ENCODE results near the gene HBG2. TPM values are rescaled to one million over a fixed set of nuclear protein-coding genes. Genes with fewer than 3 reads are reported as not detected.

HBG2 gene
- total and polyA plus RNA-seq, 2 of the 8 experiments (the other 6 are each of a cell fraction or from before 2014, with no cell fraction given): 0.23 TPM; not detected in 1

DNA sequence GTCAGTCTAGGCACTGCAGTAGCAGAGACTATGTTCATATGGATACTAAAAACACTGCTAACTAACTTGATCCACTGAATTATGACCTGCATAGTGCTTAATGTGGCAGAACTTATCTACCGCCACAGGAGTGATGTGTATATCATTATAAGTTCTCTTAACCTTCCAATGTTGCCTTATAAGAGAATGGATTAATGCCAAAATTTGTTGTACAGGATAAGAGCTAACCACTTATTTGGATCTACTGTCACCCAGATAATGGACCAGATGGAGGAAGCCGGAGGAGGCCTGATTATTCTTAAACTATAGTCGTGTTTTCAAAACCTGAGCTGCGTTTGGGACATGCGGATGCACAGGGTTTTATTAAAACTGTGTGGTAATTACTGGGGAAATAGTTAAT, 49.0 kb upstream of the HBG2 start:
- Histone ChIP-seq H3K79me1 (ENCODE audit: low read depth, low read length) (no peaks in the 10 kb centered on the region), H3K4me3 (ENCODE audit: extremely low read depth in 1 of 4, insufficient read depth in 2 of 4, low read depth in 3 of 4, low read length in 4 of 4) (no peak overlapping the region), H3K27ac (ENCODE audit: low read depth, low read length) (no peak overlapping the region), H4K5ac (ENCODE audit: insufficient read length, low read depth, low read length) (no peak overlapping the region), H3K4ac (replicated peaks; ENCODE audit: insufficient read length, low read depth, low read length) (no peak overlapping the region), H3K36me3 (ENCODE audit: control insufficient read depth in 2 of 4, insufficient read depth in 4 of 4, low read length in 3 of 4) (no peaks in the 10 kb centered on the region), H3K23me2 (ENCODE audit: low read depth, low read length) (no peaks in the 10 kb centered on the region), H3K9ac (replicated peaks in 1 of 4; ENCODE audit: extremely low read depth in 1 of 4, low read depth in 3 of 4, low read length in 3 of 4) (no peak overlapping the region), H3K4me1 (replicated peaks in 1 of 4; ENCODE audit: control insufficient read depth in 3 of 4, insufficient read depth in 4 of 4, low read length in 3 of 4) (no peaks in the 10 kb centered on the region), H2BK15ac (ENCODE audit: low read length) (no peak overlapping the region), H3K9me3 (ENCODE audit: insufficient read depth in 2 of 2, low read depth in 1 of 2, low read length in 1 of 2) (no peaks in the 10 kb centered on the region), H3K27me3 (replicated peaks in 1 of 4; ENCODE audit: control insufficient read depth in 3 of 4, extremely low read depth in 1 of 4, insufficient read depth in 3 of 4, low read length in 3 of 4) (no peaks in the 10 kb centered on the region), H2BK12ac (ENCODE audit: low read depth, low read length) (no peak overlapping the region), H3K18ac (ENCODE audit: extremely low read depth, low read length) (no peak overlapping the region), H2BK5ac (ENCODE audit: low read depth, low read length) (no peak overlapping the region), H3K4me2 (ENCODE audit: insufficient read depth in 1 of 2, low read depth in 2 of 2, low read length in 2 of 2) (no peak overlapping the region), H4K8ac (ENCODE audit: extremely low read depth, insufficient read depth, low read length) (no peak overlapping the region), H4K20me1 (replicated peaks in 1 of 2; ENCODE audit: control insufficient read depth in 1 of 2, insufficient read depth in 2 of 2, low read length in 2 of 2) (no peaks in the 10 kb centered on the region), H2BK20ac (ENCODE audit: low read length) (no peak overlapping the region), H4K91ac (replicated peaks; ENCODE audit: insufficient read length, low read length) (no peak overlapping the region), H2AFZ (ENCODE audit: low read length) (no peak overlapping the region), H2AK5ac (ENCODE audit: low read depth, low read length) (no peak overlapping the region), H3K56ac (replicated peaks; ENCODE audit: insufficient read length, low read depth, low read length) (no peak overlapping the region), H3K23ac (ENCODE audit: insufficient read length) (no peak overlapping the region), H3K14ac (ENCODE audit: insufficient read length) (no peak overlapping the region), H2BK120ac (replicated peaks; ENCODE audit: low read depth, low read length) (no peak overlapping the region), H3K79me2 (ENCODE audit: control insufficient read depth in 1 of 2, insufficient read depth in 2 of 2, low read length in 2 of 2) (no peaks in the 10 kb centered on the region)
- DNase-seq (ENCODE audit: low read depth in 1 of 2, low spot score in 2 of 2) (no peak), FAIRE-seq (no peak)
- 77% methylated on average over 5 of the region's 5 CpGs; no CpG with 5 or more reads in 1 of the 2 experiments for WGBS, 2 experiments (ENCODE audit: extremely low coverage in 1 of 2, insufficient coverage in 1 of 2, insufficient read length in 1 of 2, insufficient replicate concordance in 2 of 2, low coverage in 1 of 2, low lambda C conversion rate in 2 of 2, missing lambda C conversion rate in 1 of 2)
- TF ChIP-seq EZH2 (IDR thresholded peaks at IDR 0.05; ENCODE audit: low read depth, low read length, severe bottlenecking) (no peak), ZNF274 (IDR thresholded peaks at IDR 0.05; ENCODE audit: borderline replicate concordance, extremely low read depth, low read length) (no peak), NRF1 (IDR thresholded peaks at IDR 0.05; ENCODE audit: low read depth, low read length) (no peak), SUZ12 (IDR thresholded peaks at IDR 0.05; ENCODE audit: low read length) (no peak), BRCA1 (IDR thresholded peaks at IDR 0.05; ENCODE audit: low read depth, low read length) (no peak), RNF2 (IDR thresholded peaks at IDR 0.05; ENCODE audit: borderline replicate concordance, low read depth, low read length, missing control alignments, poor library complexity, severe bottlenecking) (no peak), KDM1A (IDR thresholded peaks at IDR 0.05; ENCODE audit: borderline replicate concordance, low read length) (no peak)
- TF ChIP-seq, protein P1, sequence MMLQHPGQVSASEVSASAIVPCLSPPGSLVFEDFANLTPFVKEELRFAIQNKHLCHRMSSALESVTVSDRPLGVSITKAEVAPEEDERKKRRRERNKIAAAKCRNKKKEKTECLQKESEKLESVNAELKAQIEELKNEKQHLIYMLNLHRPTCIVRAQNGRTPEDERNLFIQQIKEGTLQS (IDR thresholded peaks at IDR 0.05; ENCODE audit: insufficient read depth, low read depth, low read length): no peak
- TF ChIP-seq, protein P2, sequence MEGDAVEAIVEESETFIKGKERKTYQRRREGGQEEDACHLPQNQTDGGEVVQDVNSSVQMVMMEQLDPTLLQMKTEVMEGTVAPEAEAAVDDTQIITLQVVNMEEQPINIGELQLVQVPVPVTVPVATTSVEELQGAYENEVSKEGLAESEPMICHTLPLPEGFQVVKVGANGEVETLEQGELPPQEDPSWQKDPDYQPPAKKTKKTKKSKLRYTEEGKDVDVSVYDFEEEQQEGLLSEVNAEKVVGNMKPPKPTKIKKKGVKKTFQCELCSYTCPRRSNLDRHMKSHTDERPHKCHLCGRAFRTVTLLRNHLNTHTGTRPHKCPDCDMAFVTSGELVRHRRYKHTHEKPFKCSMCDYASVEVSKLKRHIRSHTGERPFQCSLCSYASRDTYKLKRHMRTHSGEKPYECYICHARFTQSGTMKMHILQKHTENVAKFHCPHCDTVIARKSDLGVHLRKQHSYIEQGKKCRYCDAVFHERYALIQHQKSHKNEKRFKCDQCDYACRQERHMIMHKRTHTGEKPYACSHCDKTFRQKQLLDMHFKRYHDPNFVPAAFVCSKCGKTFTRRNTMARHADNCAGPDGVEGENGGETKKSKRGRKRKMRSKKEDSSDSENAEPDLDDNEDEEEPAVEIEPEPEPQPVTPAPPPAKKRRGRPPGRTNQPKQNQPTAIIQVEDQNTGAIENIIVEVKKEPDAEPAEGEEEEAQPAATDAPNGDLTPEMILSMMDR (IDR thresholded peaks at IDR 0.05; ENCODE audit: control extremely low read depth in 1 of 3, insufficient read depth in 1 of 3, low read depth in 1 of 3, low read length in 3 of 3): no peak
- TF ChIP-seq, protein P3, sequence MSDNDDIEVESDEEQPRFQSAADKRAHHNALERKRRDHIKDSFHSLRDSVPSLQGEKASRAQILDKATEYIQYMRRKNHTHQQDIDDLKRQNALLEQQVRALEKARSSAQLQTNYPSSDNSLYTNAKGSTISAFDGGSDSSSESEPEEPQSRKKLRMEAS (IDR thresholded peaks at IDR 0.05): no peak
- ChIA-PET POLR2A (ENCODE audit: partially characterized antibody) (no interaction called here), CTCF (ENCODE audit: partially characterized antibody) (interaction anchor here (0.8 to 1.3 kb wide), 3 partner anchors 12 to 23 kb away, joined by 3 to 4 read pairs (median 3); no protein-coding TSS in a partner anchor)
